Fibroblast of lung (primary cell): Measurements from ENCODE around the gene TOP3A.

Source experiments
- EZH2 ChIP-seq: IDR thresholded peaks from 2 replicates; pipeline ENCODE4 v1.5.1; 2012; ENCODE audit warnings: low read length, control low read depth, mild to moderate bottlenecking; ENCODE audit errors: missing control alignments
- TF ChIP-seq, protein P1 (sequence below), 2 donors: IDR thresholded peaks in 1 of 2; conservative IDR thresholded peaks in 1 of 2; 1 replicate in 1 of 2; 2 replicates in 1 of 2; pipeline ENCODE4 v1.5.1; 2011 to 2012; ENCODE audit warnings: low read length in 2 of 2, control low read depth in 1 of 2, inconsistent platforms in 1 of 2, low read depth in 1 of 2, mild to moderate bottlenecking in 1 of 2

DNA sequence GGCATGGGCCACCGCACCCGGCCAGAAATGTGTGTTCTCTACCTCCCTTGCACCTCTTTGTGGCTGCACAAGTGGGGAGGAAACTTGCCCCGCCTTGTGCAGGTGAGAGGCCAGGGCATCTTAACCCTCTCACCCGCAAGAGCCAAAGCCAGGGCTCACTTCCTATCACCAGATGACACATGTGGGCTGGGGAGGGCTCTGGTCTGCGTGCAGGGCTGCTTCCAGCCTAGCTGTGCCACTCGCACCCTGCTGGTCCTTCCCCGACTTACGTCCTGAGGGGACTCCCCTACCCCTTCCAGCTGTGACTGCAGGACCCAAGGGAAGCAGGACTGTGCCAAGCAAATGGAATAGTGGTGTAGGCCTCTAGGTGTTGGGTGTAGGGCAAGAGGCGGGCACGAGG is 47.4 kb downstream of the TOP3A start:
- TF ChIP-seq, protein P1, sequence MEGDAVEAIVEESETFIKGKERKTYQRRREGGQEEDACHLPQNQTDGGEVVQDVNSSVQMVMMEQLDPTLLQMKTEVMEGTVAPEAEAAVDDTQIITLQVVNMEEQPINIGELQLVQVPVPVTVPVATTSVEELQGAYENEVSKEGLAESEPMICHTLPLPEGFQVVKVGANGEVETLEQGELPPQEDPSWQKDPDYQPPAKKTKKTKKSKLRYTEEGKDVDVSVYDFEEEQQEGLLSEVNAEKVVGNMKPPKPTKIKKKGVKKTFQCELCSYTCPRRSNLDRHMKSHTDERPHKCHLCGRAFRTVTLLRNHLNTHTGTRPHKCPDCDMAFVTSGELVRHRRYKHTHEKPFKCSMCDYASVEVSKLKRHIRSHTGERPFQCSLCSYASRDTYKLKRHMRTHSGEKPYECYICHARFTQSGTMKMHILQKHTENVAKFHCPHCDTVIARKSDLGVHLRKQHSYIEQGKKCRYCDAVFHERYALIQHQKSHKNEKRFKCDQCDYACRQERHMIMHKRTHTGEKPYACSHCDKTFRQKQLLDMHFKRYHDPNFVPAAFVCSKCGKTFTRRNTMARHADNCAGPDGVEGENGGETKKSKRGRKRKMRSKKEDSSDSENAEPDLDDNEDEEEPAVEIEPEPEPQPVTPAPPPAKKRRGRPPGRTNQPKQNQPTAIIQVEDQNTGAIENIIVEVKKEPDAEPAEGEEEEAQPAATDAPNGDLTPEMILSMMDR (conservative IDR thresholded peaks at IDR 0.05 in 1 of 2, IDR thresholded peaks at IDR 0.05 in 1 of 2; ENCODE audit: low read depth in 1 of 2, low read length in 2 of 2) = no peak
- TF ChIP-seq EZH2 = no peak
